WTC11 (cell line): ENCODE measurements around the gene ADGRF5. TPM values are rescaled to one million over a fixed set of nuclear protein-coding genes. Genes with fewer than 3 reads are reported as not detected.

ENCODE experiments used
- ATAC-seq: fragments of 200-7000 bp; cut with Tn5 transposase; 2 replicates; pipeline ENCODE4 v1.10.0; 2021; ENCODE audit warnings: mild to moderate bottlenecking, moderate library complexity
- CTCF ChIA-PET: fragments of 300-600 bp; sonication (Branson Sonifier 250); formaldehyde crosslinking; loops from one replicate; lab custom pipeline; 2021; ENCODE audit warnings: antibody characterized with exemption; lab: Charles Lee
- POLR2A ChIA-PET: fragments of 350-600 bp; sonication (Branson Sonifier 250); formaldehyde crosslinking; loops from one replicate; lab custom pipeline; 2021; ENCODE audit warnings: antibody characterized with exemption; lab: Charles Lee
- DNase-seq: peaks from one replicate; pipeline ENCODE4 v3.0.0; 2021; ENCODE audit warnings: low spot score
- H3K27ac Mint-ChIP-seq: 2 replicates; pipeline ENCODE4 v1.8.0; 2021; ENCODE audit warnings: mixed read lengths
- H3K27me3 Mint-ChIP-seq: 2 replicates; pipeline ENCODE4 v1.8.0; 2021; ENCODE audit warnings: low read depth, mild to moderate bottlenecking, moderate library complexity, mixed read lengths
- H3K36me3 Mint-ChIP-seq: 2 replicates; pipeline ENCODE4 v1.8.0; 2021; ENCODE audit warnings: mixed read lengths
- H3K4me1 Mint-ChIP-seq: 2 replicates; pipeline ENCODE4 v1.8.0; 2022; ENCODE audit warnings: mixed read lengths
- H3K4me3 Mint-ChIP-seq: 2 replicates; pipeline ENCODE4 v1.8.0; 2021; ENCODE audit warnings: mild to moderate bottlenecking, moderate library complexity, mixed read lengths
- H3K9me3 Mint-ChIP-seq: 2 replicates; pipeline ENCODE4 v1.8.0; 2021; ENCODE audit warnings: mixed read lengths
- ATF2 ChIP-seq: sonication (generic); formaldehyde crosslinking; IDR thresholded peaks from 2 replicates; pipeline ENCODE4 v1.8.1; 2022; ENCODE audit warnings: low read depth, missing genetic modification reagents, borderline replicate concordance
- CREB1 ChIP-seq: sonication (generic); formaldehyde crosslinking; IDR thresholded peaks from 2 replicates; pipeline ENCODE4 v1.8.0; 2023; ENCODE audit warnings: mild to moderate bottlenecking, missing genetic modification reagents
- ESRRA ChIP-seq: sonication (generic); formaldehyde crosslinking; IDR thresholded peaks from 2 replicates; pipeline ENCODE4 v1.8.1; 2022; ENCODE audit warnings: mild to moderate bottlenecking, missing genetic modification reagents, borderline replicate concordance
- FOXK1 ChIP-seq: sonication (generic); formaldehyde crosslinking; IDR thresholded peaks from 2 replicates; pipeline ENCODE4 v1.8.0; 2022; ENCODE audit warnings: mild to moderate bottlenecking, moderate library complexity, missing genetic modification reagents
- GABPB1 ChIP-seq: sonication (generic); formaldehyde crosslinking; IDR thresholded peaks from 2 replicates; pipeline ENCODE4 v1.8.1; 2023; ENCODE audit warnings: mild to moderate bottlenecking, missing genetic modification reagents
- GRHL2 ChIP-seq: fragments of 250-450 bp; sonication (Bioruptor Pico); IDR thresholded peaks from 2 replicates; pipeline ENCODE4 v1.8.0; 2022; ENCODE audit warnings: mild to moderate bottlenecking, moderate library complexity; ENCODE audit not compliant: insufficient replicate concordance, severe bottlenecking
- GTF2I ChIP-seq: fragments of 250-450 bp; sonication (Bioruptor Pico); conservative IDR thresholded peaks from 2 replicates; pipeline ENCODE4 v1.4.0; 2021; ENCODE audit warnings: mild to moderate bottlenecking
- MXD4 ChIP-seq: fragments of 250-450 bp; sonication (Bioruptor Pico); IDR thresholded peaks from 2 replicates; pipeline ENCODE4 v1.8.0; 2021; ENCODE audit warnings: mild to moderate bottlenecking, moderate library complexity, borderline replicate concordance
- NR2C2 ChIP-seq: sonication (generic); formaldehyde crosslinking; IDR thresholded peaks from 2 replicates; pipeline ENCODE4 v1.8.0; 2022; ENCODE audit warnings: mild to moderate bottlenecking, missing genetic modification reagents
- RELA ChIP-seq: sonication (generic); formaldehyde crosslinking; IDR thresholded peaks from 2 replicates; pipeline ENCODE4 v1.8.1; 2022; ENCODE audit warnings: missing genetic modification reagents, mild to moderate bottlenecking, borderline replicate concordance
- SMAD4 ChIP-seq: sonication (generic); formaldehyde crosslinking; IDR thresholded peaks from 2 replicates; pipeline ENCODE4 v1.8.0; 2022; ENCODE audit warnings: mild to moderate bottlenecking, missing genetic modification reagents
- SOX15 ChIP-seq: fragments of 250-450 bp; sonication (Bioruptor Pico); IDR thresholded peaks from 2 replicates; pipeline ENCODE4 v1.9.0; 2021; ENCODE audit warnings: mild to moderate bottlenecking
- TCF7 ChIP-seq: sonication (generic); formaldehyde crosslinking; IDR thresholded peaks from 2 replicates; pipeline ENCODE4 v1.8.0; 2022; ENCODE audit warnings: mild to moderate bottlenecking, low read depth, missing genetic modification reagents, moderate library complexity
- ZBTB43 ChIP-seq: sonication (generic); formaldehyde crosslinking; IDR thresholded peaks from 2 replicates; pipeline ENCODE4 v1.8.1; 2023; ENCODE audit warnings: mild to moderate bottlenecking, missing genetic modification reagents
- ZMAT4 ChIP-seq: fragments of 250-450 bp; sonication (Bioruptor Pico); IDR thresholded peaks from 2 replicates; pipeline ENCODE4 v1.9.0; 2021; ENCODE audit warnings: mild to moderate bottlenecking
- ZNF138 ChIP-seq: sonication (generic); formaldehyde crosslinking; conservative IDR thresholded peaks from 2 replicates; pipeline ENCODE4 v1.8.1; 2022; ENCODE audit warnings: mild to moderate bottlenecking, moderate library complexity, missing genetic modification reagents
- ZNF219 ChIP-seq: sonication (generic); formaldehyde crosslinking; IDR thresholded peaks from 2 replicates; pipeline ENCODE4 v1.8.0; 2023; ENCODE audit warnings: missing genetic modification reagents, mild to moderate bottlenecking, borderline replicate concordance
- ZNF532 ChIP-seq: fragments of 250-450 bp; sonication (Bioruptor Pico); IDR thresholded peaks from 2 replicates; pipeline ENCODE4 v1.9.0; 2021; ENCODE audit warnings: mild to moderate bottlenecking, borderline replicate concordance
- total RNA-seq: library from RNA; stranded (reverse); gene quantifications from 3 replicates; pipeline ENCODE4 v1.2.3, GENCODE V29; 2021
- TF ChIP-seq, protein P1 (sequence below): fragments of 200-600 bp; IDR thresholded peaks from 2 replicates; pipeline ENCODE4 v1.8.0; 2022; ENCODE audit warnings: antibody characterized with exemption
- TF ChIP-seq, protein P2 (sequence below): sonication (generic); formaldehyde crosslinking; IDR thresholded peaks from 2 replicates; pipeline ENCODE4 v1.8.1; 2022; ENCODE audit warnings: missing genetic modification reagents, borderline replicate concordance
- TF ChIP-seq, protein P3 (sequence below): sonication (generic); formaldehyde crosslinking; conservative IDR thresholded peaks from 2 replicates; pipeline ENCODE4 v1.8.1; 2022; ENCODE audit warnings: mild to moderate bottlenecking, missing genetic modification reagents

ADGRF5 gene
- total RNA-seq, 1 experiment from 2014 or later = 0.24 TPM

- TF ChIP-seq, protein P1, sequence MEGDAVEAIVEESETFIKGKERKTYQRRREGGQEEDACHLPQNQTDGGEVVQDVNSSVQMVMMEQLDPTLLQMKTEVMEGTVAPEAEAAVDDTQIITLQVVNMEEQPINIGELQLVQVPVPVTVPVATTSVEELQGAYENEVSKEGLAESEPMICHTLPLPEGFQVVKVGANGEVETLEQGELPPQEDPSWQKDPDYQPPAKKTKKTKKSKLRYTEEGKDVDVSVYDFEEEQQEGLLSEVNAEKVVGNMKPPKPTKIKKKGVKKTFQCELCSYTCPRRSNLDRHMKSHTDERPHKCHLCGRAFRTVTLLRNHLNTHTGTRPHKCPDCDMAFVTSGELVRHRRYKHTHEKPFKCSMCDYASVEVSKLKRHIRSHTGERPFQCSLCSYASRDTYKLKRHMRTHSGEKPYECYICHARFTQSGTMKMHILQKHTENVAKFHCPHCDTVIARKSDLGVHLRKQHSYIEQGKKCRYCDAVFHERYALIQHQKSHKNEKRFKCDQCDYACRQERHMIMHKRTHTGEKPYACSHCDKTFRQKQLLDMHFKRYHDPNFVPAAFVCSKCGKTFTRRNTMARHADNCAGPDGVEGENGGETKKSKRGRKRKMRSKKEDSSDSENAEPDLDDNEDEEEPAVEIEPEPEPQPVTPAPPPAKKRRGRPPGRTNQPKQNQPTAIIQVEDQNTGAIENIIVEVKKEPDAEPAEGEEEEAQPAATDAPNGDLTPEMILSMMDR = no peak
- no peak for TF ChIP-seq GABPB1
- TF ChIP-seq SOX15 = no peak
- no peak for TF ChIP-seq MXD4
- TF ChIP-seq ZNF532 (CRISPR knock-in tag) = no peak
Observed at GRCh38 chr6:46969206-46969605, 47.5 kb upstream of the ADGRF5 start (continued).

DNA sequence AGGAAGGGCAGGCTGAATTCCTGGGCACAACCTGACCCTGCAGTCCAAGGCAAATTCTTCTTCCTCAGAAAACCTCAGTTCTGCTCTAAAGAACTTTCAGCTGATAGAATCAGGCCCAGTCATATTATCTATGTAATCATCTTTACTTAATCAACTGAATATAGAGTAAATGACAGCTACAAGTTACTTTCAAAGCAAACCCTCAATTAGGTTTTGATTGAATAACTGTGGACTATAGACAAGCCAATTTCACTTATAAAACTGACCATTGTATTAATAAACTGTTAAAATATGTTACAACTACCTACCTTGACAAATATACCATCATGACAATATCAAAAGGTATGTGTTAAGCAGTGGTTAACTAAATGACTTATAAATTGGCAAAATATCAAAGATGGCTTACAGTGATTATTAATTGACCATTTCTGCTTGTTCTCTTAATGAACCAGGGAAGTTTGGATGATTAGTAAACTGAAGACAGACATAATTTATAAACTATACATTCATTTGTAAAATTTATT lies 46.1 kb upstream of the ADGRF5 start:
- Mint-ChIP-seq H3K27me3 (no peaks in the 10 kb centered on the region), H3K36me3 (no peaks in the 10 kb centered on the region), H3K4me1 (peaks cover 6% of the 10 kb centered on the region), H3K9me3 (no peaks in the 10 kb centered on the region), H3K4me3 (no peak overlapping the region), H3K27ac (no peak overlapping the region)
- TF ChIP-seq ZNF219 (CRISPR knock-in tag) = no peak
- no peak for TF ChIP-seq ATF2
- TF ChIP-seq FOXK1 (CRISPR knock-in tag) = no peak
- TF ChIP-seq NR2C2 = no peak
- TF ChIP-seq ZNF138 (CRISPR knock-in tag) = no peak
- no peak for TF ChIP-seq GTF2I (CRISPR knock-in tag)
- TF ChIP-seq, protein P2, sequence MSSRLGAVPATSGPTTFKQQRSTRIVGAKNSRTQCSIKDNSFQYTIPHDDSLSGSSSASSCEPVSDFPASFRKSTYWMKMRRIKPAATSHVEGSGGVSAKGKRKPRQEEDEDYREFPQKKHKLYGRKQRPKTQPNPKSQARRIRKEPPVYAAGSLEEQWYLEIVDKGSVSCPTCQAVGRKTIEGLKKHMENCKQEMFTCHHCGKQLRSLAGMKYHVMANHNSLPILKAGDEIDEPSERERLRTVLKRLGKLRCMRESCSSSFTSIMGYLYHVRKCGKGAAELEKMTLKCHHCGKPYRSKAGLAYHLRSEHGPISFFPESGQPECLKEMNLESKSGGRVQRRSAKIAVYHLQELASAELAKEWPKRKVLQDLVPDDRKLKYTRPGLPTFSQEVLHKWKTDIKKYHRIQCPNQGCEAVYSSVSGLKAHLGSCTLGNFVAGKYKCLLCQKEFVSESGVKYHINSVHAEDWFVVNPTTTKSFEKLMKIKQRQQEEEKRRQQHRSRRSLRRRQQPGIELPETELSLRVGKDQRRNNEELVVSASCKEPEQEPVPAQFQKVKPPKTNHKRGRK (CRISPR knock-in tag) = no peak
- ChIA-PET CTCF (no interaction called here), POLR2A (no interaction called here)
- no peak for ATAC-seq
- no peak for DNase-seq

DNA sequence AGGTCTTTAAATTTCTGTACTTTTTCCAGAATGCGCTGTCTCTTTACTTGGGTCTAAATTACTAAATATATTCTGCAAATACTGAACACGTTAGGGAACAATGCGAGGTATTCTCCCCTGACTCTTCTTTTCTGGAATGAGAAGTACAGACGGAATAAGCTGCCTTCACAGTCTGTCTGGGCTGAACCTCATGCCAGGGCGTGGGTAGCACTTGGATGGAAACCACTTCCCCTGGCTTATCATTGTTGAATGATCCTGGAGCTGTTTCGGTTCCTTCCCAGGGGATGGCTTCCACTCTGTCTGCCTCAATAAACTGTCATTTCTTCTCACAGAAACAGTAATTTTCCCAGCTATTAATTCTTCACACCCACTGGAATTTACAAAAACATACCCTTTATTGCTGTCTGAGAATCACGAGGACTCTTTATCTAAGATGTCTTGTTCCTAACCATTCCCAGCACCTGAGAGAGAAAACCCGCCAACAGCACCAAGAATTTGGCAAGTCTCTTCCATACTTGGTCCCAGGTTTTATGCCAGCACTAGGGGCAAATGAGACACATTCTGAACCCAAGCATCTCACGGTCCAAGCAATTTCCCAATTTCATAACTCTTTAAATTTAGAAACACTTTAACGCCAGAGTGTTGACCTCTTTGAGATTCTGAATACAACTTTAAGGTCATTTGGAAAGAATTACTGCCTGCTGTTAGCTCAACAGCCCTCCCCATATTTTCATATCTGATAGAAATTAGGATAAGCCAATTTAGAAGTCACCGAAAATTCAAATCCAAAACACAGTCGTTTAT lies 43.2 kb upstream of the ADGRF5 start:
- no peak for DNase-seq
- no peaks in the 10 kb centered on the region for H3K4me1 Mint-ChIP-seq
- H3K9me3 Mint-ChIP-seq = no peaks in the 10 kb centered on the region
- POLR2A ChIA-PET = no interaction called here
- no peaks in the 10 kb centered on the region for H3K27me3 Mint-ChIP-seq
- TF ChIP-seq CREB1 (CRISPR knock-in tag) = no peak
- no peak for TF ChIP-seq SMAD4 (CRISPR knock-in tag)
- TF ChIP-seq ZMAT4 = no peak
- no peak for TF ChIP-seq ESRRA (CRISPR knock-in tag)
- TF ChIP-seq GABPB1 = no peak
- TF ChIP-seq NR2C2 = no peak
- TF ChIP-seq ZBTB43 (CRISPR knock-in tag) = no peak
- TF ChIP-seq TCF7 (CRISPR knock-in tag) = no peak
- no peak for TF ChIP-seq RELA (CRISPR knock-in tag)
- TF ChIP-seq, protein P3, sequence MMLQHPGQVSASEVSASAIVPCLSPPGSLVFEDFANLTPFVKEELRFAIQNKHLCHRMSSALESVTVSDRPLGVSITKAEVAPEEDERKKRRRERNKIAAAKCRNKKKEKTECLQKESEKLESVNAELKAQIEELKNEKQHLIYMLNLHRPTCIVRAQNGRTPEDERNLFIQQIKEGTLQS (CRISPR knock-in tag) = no peak
- no peak for TF ChIP-seq GRHL2 (CRISPR knock-in tag)
- TF ChIP-seq, all 79 proteins: peak for 0
- Mint-ChIP-seq H3K4me3 (no peak overlapping the region), H3K36me3 (no peaks in the 10 kb centered on the region), H3K27ac (no peak overlapping the region)
- CTCF ChIA-PET = no interaction called here
- no peak for ATAC-seq
